CD1c-positive myeloid dendritic cell (primary cell): Measurements from ENCODE around the gene NFIC.
"Not testable (repeated sequence)": the region's sequence is repeated elsewhere in the genome, so short reads cannot be mapped to it uniquely, and the experiment has no call there.

Source experiments
- DNase-seq: peaks from one replicate; pipeline ENCODE4 v3.0.0-alpha.2; 2016; ENCODE audit errors: extremely low spot score

NFIC gene

GRCh38 chr19:3491396-3492119 is 125.2 kb downstream of the NFIC start:
- DNase-seq, result no peak

GRCh38 chr19:3492131-3492839 is 125.9 kb downstream of the NFIC start:
- no peak for DNase-seq

DNA sequence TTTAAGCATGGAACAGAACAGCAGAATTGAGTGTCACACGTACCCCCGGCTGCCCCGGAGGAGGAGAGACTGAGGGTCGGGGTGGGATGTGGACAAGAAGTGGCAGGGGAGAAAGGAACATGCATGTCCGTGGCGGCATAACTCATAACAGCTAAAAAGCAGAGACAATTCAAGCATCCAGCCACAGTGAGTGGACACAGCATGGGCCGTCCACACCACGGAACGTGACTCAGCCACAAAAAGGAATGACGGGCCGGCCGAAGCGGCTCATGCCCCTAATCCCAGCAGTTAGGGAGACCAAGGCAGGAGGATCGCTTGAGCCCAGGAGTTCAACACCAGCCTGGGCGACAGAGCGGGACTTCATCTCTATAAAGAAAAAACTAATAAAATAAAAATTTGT is 126.5 kb downstream of the NFIC start:
- DNase-seq, result no peak

DNA sequence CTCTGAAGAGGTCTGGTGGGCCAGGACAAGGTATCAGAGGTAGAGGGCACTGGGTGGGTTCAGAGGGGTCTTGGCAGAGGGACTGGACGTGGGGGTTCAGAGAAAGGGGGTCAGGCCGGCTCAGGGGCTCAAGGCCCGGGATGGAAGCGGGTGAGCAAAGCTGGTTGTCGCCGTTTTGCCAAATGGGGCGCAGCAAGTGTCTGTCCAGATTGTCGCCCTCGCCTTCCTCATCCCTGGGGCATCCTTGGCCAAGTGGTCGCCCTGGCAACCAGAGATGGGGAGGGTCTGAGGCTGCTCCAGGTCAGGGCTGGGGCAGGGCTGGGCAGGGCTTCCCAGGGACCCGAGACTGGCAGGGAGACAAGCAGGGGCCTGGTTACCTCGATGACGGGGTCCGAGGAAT is 127.3 kb downstream of the NFIC start:
- no peak for DNase-seq

DNA sequence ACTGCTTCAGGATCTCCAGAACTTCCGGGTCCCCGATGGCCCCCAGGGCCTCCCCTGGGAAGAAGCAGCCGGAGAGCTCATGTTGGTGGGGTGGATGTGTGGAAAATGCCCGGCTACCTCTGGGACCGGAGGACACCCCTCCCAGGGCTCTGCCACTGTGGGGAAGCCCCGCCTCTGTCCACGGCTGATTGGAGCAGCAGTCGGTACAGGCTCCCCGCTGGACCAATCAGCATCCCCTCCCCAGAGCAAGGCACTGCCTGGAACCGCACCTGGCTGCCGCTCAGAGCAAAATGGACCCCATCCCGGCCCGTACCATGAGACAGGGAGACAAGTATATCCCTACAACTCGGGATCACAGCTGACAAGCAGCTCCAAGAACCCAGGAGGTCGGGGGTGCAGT is 127.7 kb downstream of the NFIC start:
- DNase-seq, result no peak

DNA sequence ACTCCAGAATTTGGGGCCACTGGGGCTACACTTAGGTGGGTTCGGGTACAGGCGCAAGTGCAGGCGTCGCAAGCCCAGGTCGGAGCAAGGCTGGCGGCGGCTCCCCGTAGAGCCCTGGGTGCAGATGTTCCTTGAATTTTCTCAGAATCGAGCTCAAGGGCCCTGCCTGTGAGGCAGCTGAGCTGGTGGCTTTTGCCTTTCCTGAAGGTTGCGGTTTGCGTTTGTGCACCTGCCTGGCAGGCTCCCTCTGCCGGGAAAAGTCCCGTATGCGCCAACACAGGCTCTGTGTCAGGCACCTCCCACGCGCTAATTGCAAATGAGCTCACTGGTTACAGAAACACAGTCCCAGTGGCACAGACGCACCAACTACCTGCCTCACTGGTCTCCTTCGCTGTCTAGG is 128.2 kb downstream of the NFIC start:
- DNase-seq, result no peak

- no peak for DNase-seq
Observed at GRCh38 chr19:3496392-3497273, 130.2 kb downstream of the NFIC start.

DNA sequence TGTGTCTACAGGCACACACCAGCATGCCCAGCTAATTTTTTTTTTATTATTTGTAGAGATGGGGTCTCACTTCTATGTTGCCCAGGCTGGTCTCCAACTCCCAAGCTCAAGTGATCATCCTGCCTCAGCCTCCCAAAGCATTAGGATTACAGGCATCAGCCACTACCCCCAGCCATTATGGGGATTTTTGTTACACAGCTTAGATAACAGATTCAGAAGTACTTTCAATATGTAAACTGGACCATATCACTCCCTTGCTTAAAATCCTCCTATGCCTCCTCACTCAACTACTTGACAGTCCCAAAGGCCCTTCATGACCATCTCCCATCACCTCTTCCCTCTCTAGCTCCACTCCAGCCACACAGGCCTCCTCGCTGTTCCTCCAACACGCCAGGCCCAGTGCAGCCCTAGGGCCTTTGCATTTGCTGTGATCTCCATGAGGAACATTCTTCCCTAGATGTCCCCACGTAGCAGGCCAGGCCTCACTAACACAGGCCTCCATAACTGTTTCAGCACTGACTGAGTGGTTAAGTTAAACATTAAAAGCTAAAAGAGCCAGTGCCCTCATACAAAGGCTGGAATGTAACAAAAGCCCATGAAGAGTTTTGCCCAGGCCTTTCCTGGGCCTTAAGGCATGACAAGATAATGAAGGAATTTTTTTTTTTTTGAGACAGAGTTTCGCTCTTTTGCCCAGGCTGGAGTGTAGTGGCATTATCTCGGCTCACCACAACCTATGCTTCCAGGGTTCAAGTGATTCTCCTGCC is 131.6 kb downstream of the NFIC start:
- no peak for DNase-seq

- DNase-seq, result no peak
Observed at GRCh38 chr19:3499738-3500428, 133.5 kb downstream of the NFIC start.

DNA sequence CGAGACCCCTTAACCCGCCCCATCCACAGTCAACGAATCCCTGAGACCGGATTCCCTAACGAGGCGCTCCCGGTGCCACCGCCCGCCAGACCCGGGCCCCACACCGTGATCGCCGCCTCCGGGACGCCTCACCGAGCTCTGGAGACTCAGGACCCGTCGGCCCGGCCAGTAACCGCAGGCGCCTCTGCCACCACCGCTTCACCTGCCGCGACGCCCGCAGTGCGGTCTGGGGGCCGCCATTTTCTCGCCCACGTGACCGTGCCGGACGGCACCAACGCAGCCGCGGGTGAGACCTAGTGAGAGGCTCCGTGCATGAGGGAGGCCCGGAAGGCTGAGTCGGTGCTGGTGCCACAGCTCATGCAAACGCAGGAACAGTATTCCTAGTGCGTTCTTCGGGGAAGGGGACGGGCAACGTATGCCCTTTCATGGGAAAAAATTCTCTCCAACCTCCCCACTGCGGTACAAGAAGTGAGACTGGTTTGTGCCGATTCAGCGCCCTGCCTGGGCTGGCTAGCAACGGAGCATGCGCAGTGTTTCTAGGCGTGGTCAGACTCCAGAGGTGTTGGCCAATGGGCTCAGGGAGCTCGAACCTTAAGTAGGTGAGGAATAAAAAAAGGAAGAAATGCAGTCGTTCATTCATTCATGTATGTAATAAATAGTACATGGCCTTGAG is 134.2 kb downstream of the NFIC start, which contains the start of gene DOHH:
DOHH (minus strand) TSS at position 246 of the 673 bp plus-strand sequence. CDS start 3,860 bp downstream, outside the sequence.
- DNase-seq, result peak; percentile 98

GRCh38 chr19:3501780-3502179 is 135.4 kb downstream of the NFIC start:
- DNase-seq, result no peak

- DNase-seq, result no peak
Observed at GRCh38 chr19:3503036-3503572, 136.7 kb downstream of the NFIC start.

- no peak for DNase-seq
Observed at GRCh38 chr19:3504735-3505134, 138.4 kb downstream of the NFIC start.

DNA sequence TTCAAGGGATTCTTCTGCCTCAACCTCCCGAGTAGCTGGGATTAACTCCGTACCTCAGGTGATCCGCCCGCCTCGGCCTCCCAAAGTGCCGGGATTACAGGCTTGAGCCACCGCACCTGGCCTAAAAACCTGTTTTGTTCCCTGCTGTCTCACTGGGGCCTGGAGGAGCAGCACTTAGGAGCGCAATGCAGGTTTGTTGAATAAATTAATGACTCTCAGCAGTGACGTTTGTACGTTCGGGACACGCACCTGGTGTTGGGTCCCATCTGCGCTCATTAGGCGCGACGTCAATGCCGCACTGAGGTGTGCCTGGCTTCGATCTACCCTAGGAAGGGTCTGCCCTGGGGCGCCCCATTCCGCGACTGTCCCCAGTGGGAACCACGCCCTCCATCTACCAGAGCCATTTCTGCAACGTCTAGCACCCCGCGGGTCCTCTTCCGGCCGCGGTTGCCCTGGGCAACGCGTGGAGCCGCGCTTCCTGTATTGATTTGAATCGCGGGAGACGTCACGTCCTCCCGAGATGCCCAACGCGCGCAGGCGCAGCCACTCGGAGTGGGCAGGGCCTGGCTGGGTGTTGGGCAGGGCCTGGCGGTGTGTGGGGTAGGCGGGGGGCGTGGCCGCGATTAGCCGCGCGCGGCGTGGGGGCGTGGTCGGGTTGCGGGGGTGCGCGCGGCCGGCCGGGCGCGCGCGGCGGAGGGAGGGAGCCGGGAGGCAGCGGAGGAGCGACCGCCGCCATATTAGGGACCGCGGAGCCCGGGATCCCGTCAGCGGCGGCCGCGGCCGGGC is 139.4 kb downstream of the NFIC start, which contains the start of gene FZR1:
FZR1 (plus strand) TSS at position 714 of the 786 bp plus-strand sequence. CDS start 16,679 bp downstream, outside the sequence.
- DNase-seq, result peak; percentile 100

DNA sequence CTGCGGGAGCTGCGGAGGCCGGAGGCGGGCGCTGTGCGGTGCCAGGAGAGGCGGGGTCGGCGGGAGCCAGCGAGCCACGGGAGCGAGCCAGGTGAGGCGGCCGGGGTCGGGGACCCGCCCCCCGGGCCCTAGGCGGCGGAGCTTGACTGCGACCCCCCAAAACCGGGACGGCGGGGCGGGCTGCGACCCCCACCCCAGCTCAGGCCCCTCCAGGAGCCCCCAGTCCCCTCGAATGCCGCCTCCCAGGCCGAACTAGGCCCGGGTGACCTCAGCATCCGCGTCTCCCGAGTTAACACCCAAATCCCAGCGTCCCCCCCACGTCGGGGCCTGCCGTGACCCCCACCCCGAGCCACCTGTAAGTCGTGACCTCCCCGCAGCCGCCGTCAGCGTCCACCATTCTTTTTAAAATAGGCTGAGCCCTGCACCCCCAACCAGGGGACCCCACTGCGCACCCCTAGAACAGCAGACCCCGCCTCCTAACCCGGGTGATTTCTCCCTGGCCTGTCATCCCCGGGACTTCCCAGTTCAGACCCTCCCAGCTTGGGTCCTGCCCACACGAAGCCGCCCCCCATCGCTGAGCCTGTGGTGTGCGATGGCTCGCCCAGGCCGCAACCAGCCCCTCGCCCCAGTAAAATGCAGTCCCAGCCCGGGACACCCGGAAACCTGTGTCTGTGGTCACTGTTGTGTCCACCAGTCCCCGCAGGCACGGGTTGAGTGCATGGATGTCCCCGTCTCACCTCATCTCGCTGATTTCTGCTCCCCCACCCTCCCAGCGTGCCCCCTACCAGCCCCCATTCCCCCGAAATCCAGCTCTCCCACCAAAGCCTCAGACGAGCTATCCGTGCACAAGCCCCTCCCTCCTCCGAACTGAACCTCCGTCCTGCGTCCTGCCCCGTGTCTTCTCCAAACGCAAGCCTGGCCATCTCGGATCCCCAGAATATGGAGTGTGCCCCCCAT is 140.3 kb downstream of the NFIC start:
- peak; percentile 24 for DNase-seq

DNA sequence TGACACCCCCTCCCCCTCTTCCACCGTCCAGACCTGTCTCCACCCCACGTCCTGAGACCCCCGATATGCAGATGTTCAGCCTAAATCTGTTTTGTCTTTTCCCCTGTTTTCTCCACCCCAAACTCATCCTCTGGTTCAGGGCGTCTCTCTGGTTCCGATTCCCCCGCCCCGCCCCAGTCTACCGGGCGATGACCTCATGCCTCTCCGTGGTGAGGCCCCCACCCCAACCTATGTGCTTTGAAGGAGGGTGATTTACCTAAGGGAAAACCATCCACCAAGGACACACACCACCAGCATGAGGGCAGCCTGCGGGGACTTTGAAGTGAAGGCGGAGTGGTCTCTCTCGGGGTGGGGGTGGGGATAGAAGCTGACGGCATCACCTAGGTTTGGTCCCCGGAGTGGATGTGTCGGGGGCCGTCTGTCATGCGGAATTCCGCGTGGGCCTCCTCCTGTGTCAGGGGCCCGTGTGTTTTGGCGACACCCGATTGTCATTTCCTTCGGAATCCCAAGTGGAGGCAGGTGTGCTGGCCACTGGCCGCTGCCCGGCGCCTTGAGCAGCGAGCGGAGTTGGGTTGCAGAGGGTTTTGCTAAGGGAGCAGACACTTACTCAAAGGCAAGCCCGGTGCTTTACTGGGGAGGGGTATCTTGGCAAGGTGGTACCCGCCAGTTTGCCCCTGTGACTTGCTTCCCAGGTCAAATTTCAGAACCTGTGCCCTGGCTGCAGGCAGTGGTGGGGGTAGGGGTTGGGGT is 141.2 kb downstream of the NFIC start:
- no peak for DNase-seq

DNA sequence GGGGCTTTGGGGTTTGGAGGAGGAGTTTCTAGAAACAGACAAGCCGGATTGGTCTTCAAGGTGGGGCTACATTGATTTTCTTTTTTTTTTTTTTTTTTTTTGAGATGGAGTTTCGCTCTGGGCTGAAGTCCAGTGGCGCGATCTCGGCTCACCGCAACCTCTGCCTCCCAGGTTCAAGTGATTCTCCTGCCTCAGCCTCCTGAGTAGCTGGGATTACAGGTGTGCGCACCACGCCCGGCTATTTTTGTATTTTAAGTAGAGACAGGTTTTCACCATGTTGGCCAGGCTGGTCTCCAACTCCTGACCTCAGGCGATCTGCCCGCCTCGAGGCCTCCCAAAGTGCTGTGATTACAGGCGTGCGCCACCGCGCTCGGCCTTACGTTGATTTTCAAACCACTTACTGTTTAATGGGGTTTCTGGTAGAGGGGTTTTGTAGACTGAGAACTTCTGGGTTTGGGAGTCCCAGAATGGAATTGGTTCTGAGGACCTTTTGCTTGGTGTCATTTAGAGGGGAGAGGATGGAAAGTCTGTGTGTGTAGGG is 141.8 kb downstream of the NFIC start:
- not testable (repeated sequence) for DNase-seq
